Measurements from ENCODE around the gene PPHLN1.
"Not testable (repeated sequence)": the region's sequence is repeated elsewhere in the genome, so short reads cannot be mapped to it uniquely, and the experiment has no call there.

Gene PPHLN1

GRCh38 chr12:42323856-42324255, 2.1 kb upstream of the PPHLN1 start:
- no peak for DNase-seq

GRCh38 chr12:42325326-42325652, 678 bp upstream of the PPHLN1 start:
- DNase-seq, result no peak

- DNase-seq, result peak in 1 of 2 donors; percentile 6
Measured at GRCh38 chr12:42326541-42327226, 717 bp downstream of the PPHLN1 start.

GRCh38 chr12:42327227-42327590, 1.2 kb downstream of the PPHLN1 start:
- DNase-seq, result no peak

- DNase-seq, result not testable (repeated sequence)
Measured at GRCh38 chr12:42330097-42330496, 4.1 kb downstream of the PPHLN1 start.

DNA sequence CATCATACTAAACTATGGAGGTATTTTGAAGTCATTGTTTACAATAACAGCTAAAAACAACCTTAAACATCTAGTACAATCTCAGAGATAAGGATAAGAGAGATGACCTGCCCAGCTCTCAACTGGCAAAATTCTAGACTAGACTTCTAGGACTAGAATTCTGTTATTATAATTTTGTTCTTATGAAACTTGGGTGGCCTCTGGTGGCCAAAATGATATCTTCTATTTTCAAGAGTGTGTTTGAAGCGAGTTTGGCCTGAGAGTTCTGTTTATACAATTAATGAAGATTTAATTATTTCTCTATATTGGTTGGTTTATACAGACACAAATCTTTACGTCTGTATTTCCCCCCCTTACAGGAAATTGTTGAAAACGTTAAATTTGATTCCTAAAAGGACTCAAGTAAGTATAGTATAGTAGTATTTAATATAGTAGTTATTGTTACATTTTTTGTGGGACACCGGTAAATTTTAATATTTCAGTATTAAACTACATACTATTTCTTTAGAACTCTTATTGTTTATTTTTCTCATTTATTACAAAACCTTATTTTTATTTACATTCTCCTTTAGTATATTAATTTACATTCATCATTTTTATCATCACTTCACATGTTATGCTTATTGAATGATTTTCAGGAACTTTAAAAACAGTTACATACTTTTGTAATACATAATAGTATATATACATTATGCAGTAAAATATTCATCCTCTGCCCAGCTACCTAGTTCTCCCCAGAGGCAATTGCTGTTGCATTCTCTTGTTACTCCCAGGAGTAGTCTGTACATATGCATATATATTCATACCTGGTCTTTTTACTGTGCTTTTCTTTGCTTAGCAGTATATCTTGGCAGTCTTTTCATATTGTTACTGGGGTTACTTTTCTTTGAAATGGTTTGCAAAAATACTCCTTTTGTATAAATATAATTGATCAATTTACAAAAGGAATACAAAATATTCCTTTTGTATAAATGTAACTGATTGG, 6.6 kb downstream of the PPHLN1 start:
- DNase-seq, result peak in 1 of 2 donors; percentile 45

- DNase-seq, result no peak
Measured at GRCh38 chr12:42336286-42336685, 10.3 kb downstream of the PPHLN1 start.

- no peak for DNase-seq
Measured at GRCh38 chr12:42338280-42338679, 12.3 kb downstream of the PPHLN1 start.

DNA sequence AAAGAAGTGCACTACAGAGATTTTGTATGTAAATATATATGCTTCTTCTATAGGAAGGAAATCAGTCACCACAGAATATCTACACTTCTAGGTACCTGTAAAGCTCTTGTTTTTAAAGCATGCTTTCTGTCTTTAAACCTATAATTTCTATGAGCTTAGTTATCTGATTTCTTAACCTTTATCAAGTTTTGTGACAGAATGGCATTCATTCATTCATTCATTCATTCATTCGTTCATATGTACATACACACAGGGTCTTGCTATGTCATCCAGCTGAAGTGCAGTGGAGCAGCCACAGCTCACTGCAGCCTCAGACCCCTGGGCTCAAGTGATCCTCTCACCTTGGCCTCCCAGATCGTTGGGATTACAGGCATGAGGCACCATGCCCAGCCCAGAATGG, 16.1 kb downstream of the PPHLN1 start:
- no peak for DNase-seq

- DNase-seq, result no peak
Measured at GRCh38 chr12:42343721-42344120, 17.8 kb downstream of the PPHLN1 start.

DNA sequence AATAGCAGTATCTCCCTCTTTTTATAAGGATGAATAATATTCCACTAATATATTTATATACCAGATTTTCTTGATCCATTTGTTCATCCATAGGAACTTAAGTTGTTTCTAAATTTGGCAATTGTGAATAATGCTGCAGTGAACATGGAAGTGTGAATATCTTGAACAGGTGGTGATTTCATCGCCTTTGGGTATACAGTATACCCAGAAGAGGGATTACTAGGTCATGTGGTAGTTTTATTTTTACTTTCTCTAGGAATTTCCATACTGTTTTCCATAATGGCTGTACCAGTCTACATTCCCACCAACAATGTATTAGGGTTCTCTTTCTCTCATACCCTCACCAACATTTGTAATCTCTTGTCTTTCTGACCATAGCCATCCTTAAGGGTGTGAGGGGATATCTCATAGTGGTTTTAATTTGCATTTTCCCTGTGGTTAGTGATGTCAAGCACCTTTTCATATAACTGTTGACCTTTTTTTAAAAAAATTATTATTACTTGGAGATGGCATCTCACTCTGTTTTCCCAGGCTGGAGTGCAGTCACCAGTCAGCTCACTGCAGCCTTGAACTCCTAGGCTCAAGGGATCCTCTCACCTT, 20.5 kb downstream of the PPHLN1 start:
- no peak for DNase-seq

GRCh38 chr12:42349119-42350020, 23.4 kb downstream of the PPHLN1 start:
- DNase-seq, result not testable (repeated sequence)

DNA sequence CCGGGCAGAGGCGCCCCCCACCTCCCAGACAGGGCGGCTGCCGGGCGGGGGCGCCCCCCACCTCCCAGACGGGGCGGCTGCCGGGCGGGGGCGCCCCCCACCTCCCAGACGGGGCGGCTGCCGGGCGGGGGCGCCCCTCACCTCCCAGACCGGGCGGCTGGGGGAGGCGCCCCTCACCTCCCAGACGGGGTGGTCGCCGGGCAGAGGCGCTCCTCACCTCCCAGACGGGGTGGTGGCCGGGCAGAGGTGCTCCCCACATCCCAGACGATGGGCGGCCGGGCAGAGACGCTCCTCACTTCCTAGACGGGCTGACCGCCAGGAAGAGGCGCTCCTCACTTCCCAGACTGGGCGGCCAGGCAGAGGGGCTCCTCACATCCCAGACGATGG, 24.0 kb downstream of the PPHLN1 start:
- DNase-seq, result not testable (repeated sequence)

DNA sequence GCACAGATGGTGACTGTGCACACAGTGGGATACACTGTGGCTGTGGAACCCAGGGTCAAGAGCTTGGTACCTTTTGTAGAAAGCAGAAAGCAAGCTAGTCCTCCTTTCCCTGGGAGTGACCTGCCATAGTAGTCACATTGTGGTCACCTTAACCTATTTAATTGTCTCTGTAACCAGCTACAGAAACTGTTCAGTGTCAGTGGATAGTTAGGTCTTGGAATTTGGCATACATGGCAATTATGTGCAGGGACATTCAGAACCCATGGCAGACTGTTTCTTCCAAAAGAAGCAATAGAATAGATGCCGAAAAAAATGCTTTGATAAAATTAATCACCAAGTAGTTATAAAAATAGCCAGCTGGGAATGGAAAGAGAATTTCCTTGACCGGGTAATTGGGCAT, 30.4 kb downstream of the PPHLN1 start:
- no peak for DNase-seq

DNA sequence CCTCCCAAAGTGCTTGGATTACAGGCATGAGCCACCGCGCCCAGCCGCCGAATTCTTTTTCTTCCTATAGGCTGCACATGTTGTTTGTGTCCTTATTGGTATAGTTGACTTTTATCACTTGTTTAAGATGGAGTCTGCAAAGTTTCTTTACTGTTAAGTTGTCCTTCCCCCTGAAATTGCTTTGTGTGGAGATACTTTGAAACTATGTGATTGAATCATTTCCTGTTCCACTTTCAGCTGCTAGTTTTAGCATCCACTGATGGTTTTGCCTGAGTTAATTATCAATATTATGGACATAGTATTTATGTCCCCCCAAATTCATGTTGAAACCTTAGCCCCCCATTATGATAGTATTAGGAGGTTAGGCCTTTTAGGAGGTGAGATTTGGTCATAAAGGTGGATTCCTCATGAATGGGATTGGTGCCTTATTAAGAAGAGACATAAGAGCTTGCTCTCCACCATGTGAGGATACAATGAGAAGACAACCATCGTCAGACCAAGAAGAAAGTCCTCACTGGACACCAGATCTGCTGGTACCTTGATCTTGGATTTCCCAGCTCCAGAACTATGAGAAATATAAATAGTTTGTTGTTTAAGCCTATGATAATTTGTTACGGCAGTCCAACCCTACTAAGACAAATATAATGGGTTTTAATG, 34.9 kb downstream of the PPHLN1 start:
- DNase-seq, result no peak

- DNase-seq, result no peak
Measured at GRCh38 chr12:42361909-42362646, 36.1 kb downstream of the PPHLN1 start.

- DNase-seq, result no peak
Measured at GRCh38 chr12:42362647-42363260, 36.8 kb downstream of the PPHLN1 start.

- no peak for DNase-seq
Measured at GRCh38 chr12:42364692-42365091, 38.7 kb downstream of the PPHLN1 start.

GRCh38 chr12:42365486-42365885, 39.5 kb downstream of the PPHLN1 start:
- DNase-seq, result no peak

GRCh38 chr12:42370013-42370412, 44.0 kb downstream of the PPHLN1 start:
- no peak for DNase-seq

Data from activated CD4-positive, alpha-beta T cell treated with anti-CD3 and anti-CD28 coated beads for 4 hours (primary cell).